Measurements from ENCODE around the gene ANXA9.

GRCh38 chr1:151001602-151002001, 19.5 kb downstream of the ANXA9 start:
- no peak for TF ChIP-seq ZC3H10 (CRISPR knock-in tag; IDR thresholded peaks at IDR 0.05)
- TF ChIP-seq TCF4 (CRISPR knock-in tag; IDR thresholded peaks at IDR 0.05; ENCODE audit: borderline replicate concordance), result no peak
- no peak for TF ChIP-seq ZFP30 (CRISPR knock-in tag; IDR thresholded peaks at IDR 0.05)
- TF ChIP-seq TOX (CRISPR knock-in tag; IDR thresholded peaks at IDR 0.05; ENCODE audit: borderline replicate concordance), result no peak
- no peak for TF ChIP-seq BACH2 (CRISPR knock-in tag; IDR thresholded peaks at IDR 0.05; ENCODE audit: borderline replicate concordance)
